SK-N-SH (cell line): ENCODE data around the gene INTS1.

ENCODE experiments used
- FOXM1 ChIP-seq: IDR thresholded peaks from 2 replicates; pipeline ENCODE4 v1.4.0; 2012; ENCODE audit warnings: low read depth, mild to moderate bottlenecking
- JUND ChIP-seq: IDR thresholded peaks from 2 replicates; pipeline ENCODE4 v1.4.0; 2012
- POLR2AphosphoS5 ChIP-seq: IDR thresholded peaks from 2 replicates; pipeline ENCODE4 v1.6.1; 2012; ENCODE audit warnings: low read depth, low read length
- TF ChIP-seq, protein P1 (sequence below): fragments of 150-350 bp; IDR thresholded peaks from 2 replicates; pipeline ENCODE4 v1.6.1; 2017; ENCODE audit warnings: antibody characterized with exemption, low read length, low read depth, borderline replicate concordance
- TF ChIP-seq, protein P2 (sequence below): IDR thresholded peaks from 2 replicates; pipeline ENCODE4 v1.4.0; 2012; ENCODE audit warnings: low read depth

DNA sequence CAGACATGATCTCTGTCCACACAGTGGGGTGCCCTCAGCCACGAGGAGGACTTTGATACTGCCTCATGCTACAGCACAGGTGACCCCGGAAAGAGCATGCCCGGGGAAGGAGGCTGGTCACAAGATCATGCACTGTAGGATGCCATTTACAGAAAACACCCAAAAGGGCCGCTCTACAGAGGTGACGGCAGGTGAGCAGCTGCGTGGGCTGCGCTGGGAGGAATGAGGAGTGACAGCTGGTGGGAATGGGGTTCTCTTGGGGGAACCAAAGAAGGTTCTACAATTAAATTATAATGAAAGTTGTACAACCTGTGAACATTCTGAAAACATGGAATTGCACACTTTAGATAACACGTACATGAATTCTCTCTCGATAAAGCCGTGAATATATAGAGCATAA, 12.0 kb downstream of the INTS1 start:
- TF ChIP-seq, protein P1, sequence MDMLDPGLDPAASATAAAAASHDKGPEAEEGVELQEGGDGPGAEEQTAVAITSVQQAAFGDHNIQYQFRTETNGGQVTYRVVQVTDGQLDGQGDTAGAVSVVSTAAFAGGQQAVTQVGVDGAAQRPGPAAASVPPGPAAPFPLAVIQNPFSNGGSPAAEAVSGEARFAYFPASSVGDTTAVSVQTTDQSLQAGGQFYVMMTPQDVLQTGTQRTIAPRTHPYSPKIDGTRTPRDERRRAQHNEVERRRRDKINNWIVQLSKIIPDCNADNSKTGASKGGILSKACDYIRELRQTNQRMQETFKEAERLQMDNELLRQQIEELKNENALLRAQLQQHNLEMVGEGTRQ, result no peak
- TF ChIP-seq FOXM1, result no peak
- TF ChIP-seq JUND, result no peak
- TF ChIP-seq, protein P2, sequence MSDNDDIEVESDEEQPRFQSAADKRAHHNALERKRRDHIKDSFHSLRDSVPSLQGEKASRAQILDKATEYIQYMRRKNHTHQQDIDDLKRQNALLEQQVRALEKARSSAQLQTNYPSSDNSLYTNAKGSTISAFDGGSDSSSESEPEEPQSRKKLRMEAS, result no peak
- TF ChIP-seq POLR2AphosphoS5, result no peak
